ENCODE measurements around the gene ZBTB49.

DNA sequence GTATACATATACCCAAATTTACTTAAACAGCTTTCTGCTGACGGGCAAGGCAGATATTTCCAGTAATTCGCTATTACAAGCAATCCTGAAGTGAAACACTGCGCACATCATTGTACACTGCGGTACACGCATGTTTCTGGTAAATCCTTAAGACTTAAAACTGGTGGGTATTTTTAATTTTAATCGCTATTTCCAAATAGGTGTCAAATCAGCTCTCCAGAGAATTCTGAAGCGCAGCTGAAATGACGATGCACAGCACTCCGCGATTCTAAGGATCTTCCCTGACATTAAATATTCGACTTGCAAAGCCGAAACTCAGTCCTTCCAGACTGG lies 42.4 kb upstream of the ZBTB49 start:
- TF ChIP-seq, protein P1, sequence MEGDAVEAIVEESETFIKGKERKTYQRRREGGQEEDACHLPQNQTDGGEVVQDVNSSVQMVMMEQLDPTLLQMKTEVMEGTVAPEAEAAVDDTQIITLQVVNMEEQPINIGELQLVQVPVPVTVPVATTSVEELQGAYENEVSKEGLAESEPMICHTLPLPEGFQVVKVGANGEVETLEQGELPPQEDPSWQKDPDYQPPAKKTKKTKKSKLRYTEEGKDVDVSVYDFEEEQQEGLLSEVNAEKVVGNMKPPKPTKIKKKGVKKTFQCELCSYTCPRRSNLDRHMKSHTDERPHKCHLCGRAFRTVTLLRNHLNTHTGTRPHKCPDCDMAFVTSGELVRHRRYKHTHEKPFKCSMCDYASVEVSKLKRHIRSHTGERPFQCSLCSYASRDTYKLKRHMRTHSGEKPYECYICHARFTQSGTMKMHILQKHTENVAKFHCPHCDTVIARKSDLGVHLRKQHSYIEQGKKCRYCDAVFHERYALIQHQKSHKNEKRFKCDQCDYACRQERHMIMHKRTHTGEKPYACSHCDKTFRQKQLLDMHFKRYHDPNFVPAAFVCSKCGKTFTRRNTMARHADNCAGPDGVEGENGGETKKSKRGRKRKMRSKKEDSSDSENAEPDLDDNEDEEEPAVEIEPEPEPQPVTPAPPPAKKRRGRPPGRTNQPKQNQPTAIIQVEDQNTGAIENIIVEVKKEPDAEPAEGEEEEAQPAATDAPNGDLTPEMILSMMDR (IDR thresholded peaks at IDR 0.05): no peak
- no peak for TF ChIP-seq POLR2A (IDR thresholded peaks at IDR 0.05)

Data from esophagus squamous epithelium (tissue), 4 donors.